Measurements from ENCODE around the gene UBE4A. TPM values are rescaled to one million over a fixed set of nuclear protein-coding genes. Genes with fewer than 3 reads are reported as not detected.

The UBE4A gene
- total and polyA plus RNA-seq, 9 of the 15 experiments (the other 6 are each of a cell fraction or from before 2014, with no cell fraction given), result 13.5 to 45.2 (median 26.8) TPM

GRCh38 chr11:118441770-118442275, 82.4 kb downstream of the UBE4A start:
- intact Hi-C loops (cut with micrococcal nuclease), result no loop called here
- peaks cover 100% of the 10 kb centered on the region for H3K79me2 ChIP-seq (ENCODE audit: control insufficient read depth, insufficient read depth, low read length)
- H3K27ac ChIP-seq (ENCODE audit: extremely low read depth, low read depth, low read length), result no peak overlapping the region
- no peaks in the 10 kb centered on the region for H3K27me3 ChIP-seq (ENCODE audit: control insufficient read depth in 2 of 2, insufficient read depth in 2 of 2, low read length in 2 of 2)
- H3K9me3 ChIP-seq (replicated peaks; ENCODE audit: control insufficient read depth, insufficient read depth, low read depth, low read length), result no peaks in the 10 kb centered on the region
- in situ Hi-C loops (cut with MboI), result no loop called here
- FAIRE-seq, result no peak
- BruUV-seq (replicated peaks), result no TSS peak
- H2AFZ ChIP-seq (ENCODE audit: low read depth, low read length), result no peak overlapping the region
- H4K20me1 ChIP-seq (replicated peaks; ENCODE audit: control insufficient read depth, insufficient read depth, low read length), result peaks cover 63% of the 10 kb centered on the region
- no peak for ATAC-seq
- no peak for DNase-seq (ENCODE audit: extremely low read depth in 1 of 4, low spot score in 3 of 4)
- ChIA-PET CTCF (ENCODE audit: low intra/inter-chr PET ratio) (no interaction called here), POLR2A (interaction anchor here (0.6 kb wide), 1 partner anchor 56 kb away, joined by 4 read pairs; no protein-coding TSS in a partner anchor)
- H3K4me2 ChIP-seq (ENCODE audit: insufficient read depth, low read length), result no peak overlapping the region; the same call in 1 of the 2 replicates
- TF ChIP-seq ZNF124 (CRISPR knock-in tag; IDR thresholded peaks at IDR 0.05) (no peak), ZC3H11A (IDR thresholded peaks at IDR 0.05; ENCODE audit: low read depth, low read length) (no peak), ZNF384 (IDR thresholded peaks at IDR 0.05; ENCODE audit: low read depth, low read length) (no peak), GTF2A2 (tag; IDR thresholded peaks at IDR 0.05) (no peak), PBX2 (CRISPR knock-in tag; IDR thresholded peaks at IDR 0.05; ENCODE audit: low read depth) (no peak), PBX2 (tag; conservative IDR thresholded peaks at IDR 0.05; ENCODE audit: low read depth) (no peak), ATF7 (IDR thresholded peaks at IDR 0.05) (no peak)
- H3K36me3 ChIP-seq (ENCODE audit: control insufficient read depth, insufficient read depth, low read length), result peaks cover 73% of the 10 kb centered on the region
- H3K4me1 ChIP-seq (replicated peaks in 1 of 2; ENCODE audit: control insufficient read depth in 2 of 2, insufficient read depth in 2 of 2, low read length in 2 of 2), result peaks cover 12 to 30% of the 10 kb centered on the region in 2 experiments; a peak in 4 of 5 replicates
- H3K9ac ChIP-seq (ENCODE audit: insufficient read depth in 1 of 2, low read depth in 2 of 2, low read length in 2 of 2), result no peak overlapping the region
- H3K4me3 ChIP-seq, result no peak overlapping the region
- peaks cover 2% of the 10 kb centered on the region for H3K9me1 ChIP-seq (ENCODE audit: control insufficient read depth, insufficient read depth, low read length)
- 64% methylated on average over 3 of the region's 3 CpGs for WGBS (ENCODE audit: insufficient coverage, low coverage, missing lambda C conversion rate)

Measured in K562 (cell line).